GM19455 (cell line): Measurements from ENCODE around the gene OR5W2.
"Not testable (repeated sequence)": the region's sequence is repeated elsewhere in the genome, so short reads cannot be mapped to it uniquely, and the experiment has no call there.

Experiments used
- ATAC-seq: cut with Tn5 transposase; IDR thresholded peaks from one replicate; pipeline ENCODE4 v1.9.1; 2021; ENCODE audit not compliant: unreplicated experiment

The OR5W2 gene

GRCh38 chr11:55914482-55914881 is at the start of gene OR5W2:
OR5W2 (minus strand) TSS chr11:55914582; CDS start chr11:55914582, 0 bp downstream.
- no peak for ATAC-seq

- ATAC-seq, result no peak
Observed at GRCh38 chr11:55956521-55956920, 42.1 kb upstream of the OR5W2 start.

GRCh38 chr11:55949330-55949729 is 34.9 kb upstream of the OR5W2 start:
- no peak for ATAC-seq

- ATAC-seq, result no peak
Observed at GRCh38 chr11:55942785-55943392, 28.5 kb upstream of the OR5W2 start.

GRCh38 chr11:55936300-55936699 is 21.9 kb upstream of the OR5W2 start, which contains the start of gene OR5I1:
OR5I1 (minus strand) TSS chr11:55936400; CDS start chr11:55936400, 0 bp downstream.
- no peak for ATAC-seq

- no peak for ATAC-seq
Observed at GRCh38 chr11:55920537-55920936, 6.2 kb upstream of the OR5W2 start.

- ATAC-seq, result no peak
Observed at GRCh38 chr11:55902308-55902707, 12.1 kb downstream of the OR5W2 start.

GRCh38 chr11:55895216-55895615 is 19.2 kb downstream of the OR5W2 start:
- ATAC-seq, result no peak

GRCh38 chr11:55885481-55885880 is 28.9 kb downstream of the OR5W2 start:
- ATAC-seq, result not testable (repeated sequence)

- ATAC-seq, result not testable (repeated sequence)
Observed at GRCh38 chr11:55884995-55885394, 29.4 kb downstream of the OR5W2 start.

GRCh38 chr11:55882997-55883396 is 31.4 kb downstream of the OR5W2 start, which contains the start of gene TRIM51:
TRIM51 (plus strand) TSS chr11:55883297; CDS start chr11:55885429, 2,132 bp downstream.
- ATAC-seq, result not testable (repeated sequence)

GRCh38 chr11:55873146-55873545 is 41.2 kb downstream of the OR5W2 start:
- ATAC-seq, result not testable (repeated sequence)

- ATAC-seq, result not testable (repeated sequence)
Observed at GRCh38 chr11:55872731-55873130, 41.7 kb downstream of the OR5W2 start.

GRCh38 chr11:55867354-55867753 is 47.0 kb downstream of the OR5W2 start:
- not testable (repeated sequence) for ATAC-seq
